CD14-positive monocyte (primary cell): ENCODE results near the gene TBC1D4. TPM values are rescaled to one million over a fixed set of nuclear protein-coding genes. Genes with fewer than 3 reads are reported as not detected.

Experiments used
- DNase-seq, 3 donors: peaks; one replicate each; pipeline ENCODE4 v3.0.0-alpha.2; 2011 to 2022
- H2AFZ ChIP-seq: 2 replicates; pipeline ENCODE4 v1.6.0; 2012; ENCODE audit warnings: mild to moderate bottlenecking, low read depth, low read length, inconsistent platforms; ENCODE audit not compliant: insufficient read depth, poor library complexity, severe bottlenecking
- H3K27ac ChIP-seq, 2 donors: 1 replicate in 1 of 2; 2 replicates in 1 of 2; pipeline ENCODE4 v1.5.1; 2012 to 2013; ENCODE audit warnings: low read length in 2 of 2, control low read depth in 1 of 2, inconsistent platforms in 1 of 2, low read depth in 1 of 2, mild to moderate bottlenecking in 1 of 2
- H3K27me3 ChIP-seq, 2 donors: one replicate each; pipeline versions ENCODE4 v1.6.0 to v1.6.1; 2011 to 2013; ENCODE audit warnings: low read length in 2 of 2; ENCODE audit not compliant: control insufficient read depth in 2 of 2, insufficient read depth in 2 of 2
- H3K36me3 ChIP-seq, 2 donors: replicated peaks in 1 of 2; 1 replicate in 1 of 2; 2 replicates in 1 of 2; pipeline versions ENCODE4 v1.5.1 to v1.6.1; 2012 to 2013; ENCODE audit warnings: low read length in 2 of 2, control low read depth in 1 of 2, inconsistent platforms in 1 of 2, mild to moderate bottlenecking in 1 of 2; ENCODE audit not compliant: insufficient read depth in 2 of 2, control insufficient read depth in 1 of 2
- H3K4me1 ChIP-seq, 2 donors: 1 replicate in 1 of 2; 2 replicates in 1 of 2; pipeline versions ENCODE4 v1.5.1 to v1.6.1; 2012 to 2013; ENCODE audit warnings: low read length in 2 of 2, control low read depth in 1 of 2, inconsistent platforms in 1 of 2, mild to moderate bottlenecking in 1 of 2, moderate library complexity in 1 of 2; ENCODE audit not compliant: insufficient read depth in 2 of 2, control insufficient read depth in 1 of 2
- H3K4me2 ChIP-seq: replicated peaks from 2 replicates; pipeline ENCODE3; 2012; ENCODE audit warnings: low read length, moderate library complexity, mild to moderate bottlenecking; ENCODE audit not compliant: poor library complexity, severe bottlenecking; ENCODE audit errors: extremely low read depth
- H3K4me3 ChIP-seq, 3 experiments: fragments of 200-600 bp in 1 of 3; sonication (generic) in 1 of 3; replicated peaks in 1 of 3; 1 replicate in 2 of 3; 2 replicates in 1 of 3; pipeline ENCODE4 v1.5.1; 2011 to 2013; ENCODE audit warnings: low read length in 3 of 3, mild to moderate bottlenecking in 3 of 3, control low read depth in 2 of 3, low read depth in 2 of 3, inconsistent platforms in 1 of 3, moderate library complexity in 1 of 3
- H3K79me2 ChIP-seq: 2 replicates; pipeline ENCODE4 v1.6.0; 2012; ENCODE audit warnings: mild to moderate bottlenecking, control low read depth, inconsistent platforms, low read length, moderate library complexity; ENCODE audit not compliant: insufficient read depth
- H3K9ac ChIP-seq: 2 replicates; pipeline ENCODE4 v1.6.0; 2017; ENCODE audit warnings: low read length, mild to moderate bottlenecking; ENCODE audit not compliant: insufficient read depth, poor library complexity, severe bottlenecking
- H3K9me3 ChIP-seq, 2 donors: replicated peaks in 1 of 2; 1 replicate in 1 of 2; 2 replicates in 1 of 2; pipeline versions ENCODE4 v1.5.1 to v1.6.1; 2012 to 2013; ENCODE audit warnings: low read length in 2 of 2, control low read depth in 1 of 2; ENCODE audit not compliant: control insufficient read depth in 1 of 2, insufficient read depth in 1 of 2
- H4K20me1 ChIP-seq: 2 replicates; pipeline ENCODE4 v1.6.0; 2012; ENCODE audit warnings: mild to moderate bottlenecking, low read length, control low read depth, moderate library complexity; ENCODE audit not compliant: insufficient read depth
- H3K27ac Mint-ChIP-seq, 7 donors: one replicate each; pipeline ENCODE4 v1.8.0; 2020; ENCODE audit warnings: mild to moderate bottlenecking in 7 of 7, mixed read lengths in 7 of 7, moderate library complexity in 6 of 7, inconsistent platforms in 2 of 7
- H3K27me3 Mint-ChIP-seq, 3 donors: one replicate each; pipeline ENCODE4 v1.8.0; 2021 to 2022; ENCODE audit warnings: low read depth in 3 of 3, mild to moderate bottlenecking in 3 of 3, mixed read lengths in 3 of 3, moderate library complexity in 3 of 3, inconsistent platforms in 1 of 3
- H3K36me3 Mint-ChIP-seq, 2 donors: one replicate each; pipeline ENCODE4 v1.8.0; 2020; ENCODE audit warnings: mixed read lengths in 2 of 2, inconsistent platforms in 1 of 2, mild to moderate bottlenecking in 1 of 2
- H3K4me1 Mint-ChIP-seq: one replicate; pipeline ENCODE4 v1.8.0; 2020; ENCODE audit warnings: mild to moderate bottlenecking, mixed read lengths
- H3K4me3 Mint-ChIP-seq, 2 donors: one replicate each; pipeline ENCODE4 v1.8.0; 2020; ENCODE audit warnings: mild to moderate bottlenecking in 2 of 2, mixed read lengths in 2 of 2, moderate library complexity in 1 of 2
- H3K9me3 Mint-ChIP-seq, 7 donors: one replicate each; pipeline ENCODE4 v1.8.0; 2020 to 2022; ENCODE audit warnings: mixed read lengths in 7 of 7, mild to moderate bottlenecking in 6 of 7, moderate library complexity in 6 of 7, inconsistent platforms in 2 of 7
- WGBS: methylation state at CpG from one replicate; pipeline ENCODE4 v1.1.5; 2013; ENCODE audit warnings: missing lambda C conversion rate; ENCODE audit not compliant: insufficient coverage; 5-methylcytosine and 5-hydroxymethylcytosine counted together
- intact Hi-C, 2 donors: fragments of 100-400 bp; cut with micrococcal nuclease; formaldehyde crosslinking; loops; one replicate each; pipeline versions ENCODE4 v1.15.0 to v1.15.1; 2023
- polyA plus RNA-seq, 3 donors: library from polyadenylated mRNA; depleted of rRNA in 1 of 3; unstranded in 2 of 3; stranded (reverse) in 1 of 3; fragments of 300-500 nt in 2 of 3; fragments of >200 nt in 1 of 3; fragmentation: Illumina TruSeq in 2 of 3; gene quantifications; 1 replicate in 2 of 3; 2 replicates in 1 of 3; pipeline ENCODE4 v1.2.3, GENCODE V29; 2012 to 2021
- TF ChIP-seq, protein P1 (sequence below): fragments of 200-600 bp; IDR thresholded peaks from one replicate; pipeline ENCODE4 v1.8.0; 2022; ENCODE audit warnings: antibody characterized with exemption, mild to moderate bottlenecking

The TBC1D4 gene
- polyA plus RNA-seq, 3 donors: 2.0 to 6.7 (median 2.5) TPM

- no peak overlapping the region for H3K27ac ChIP-seq
- no peaks in the 10 kb centered on the region for H3K9me3 ChIP-seq
- TF ChIP-seq, protein P1, sequence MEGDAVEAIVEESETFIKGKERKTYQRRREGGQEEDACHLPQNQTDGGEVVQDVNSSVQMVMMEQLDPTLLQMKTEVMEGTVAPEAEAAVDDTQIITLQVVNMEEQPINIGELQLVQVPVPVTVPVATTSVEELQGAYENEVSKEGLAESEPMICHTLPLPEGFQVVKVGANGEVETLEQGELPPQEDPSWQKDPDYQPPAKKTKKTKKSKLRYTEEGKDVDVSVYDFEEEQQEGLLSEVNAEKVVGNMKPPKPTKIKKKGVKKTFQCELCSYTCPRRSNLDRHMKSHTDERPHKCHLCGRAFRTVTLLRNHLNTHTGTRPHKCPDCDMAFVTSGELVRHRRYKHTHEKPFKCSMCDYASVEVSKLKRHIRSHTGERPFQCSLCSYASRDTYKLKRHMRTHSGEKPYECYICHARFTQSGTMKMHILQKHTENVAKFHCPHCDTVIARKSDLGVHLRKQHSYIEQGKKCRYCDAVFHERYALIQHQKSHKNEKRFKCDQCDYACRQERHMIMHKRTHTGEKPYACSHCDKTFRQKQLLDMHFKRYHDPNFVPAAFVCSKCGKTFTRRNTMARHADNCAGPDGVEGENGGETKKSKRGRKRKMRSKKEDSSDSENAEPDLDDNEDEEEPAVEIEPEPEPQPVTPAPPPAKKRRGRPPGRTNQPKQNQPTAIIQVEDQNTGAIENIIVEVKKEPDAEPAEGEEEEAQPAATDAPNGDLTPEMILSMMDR: no peak
- DNase-seq: no peak
- H3K36me3 ChIP-seq: no peaks in the 10 kb centered on the region
- Mint-ChIP-seq H3K4me3 (no peak overlapping the region), H3K36me3 (no peaks in the 10 kb centered on the region), H3K27ac (no peak overlapping the region), H3K4me1 (no peaks in the 10 kb centered on the region), H3K9me3 (peaks cover 0 to 5% (median 4%) of the 10 kb centered on the region in 7 donors), H3K27me3 (peaks cover 0 to 8% (median 8%) of the 10 kb centered on the region in 3 donors)
- no peak overlapping the region for H3K9ac ChIP-seq
- no peak overlapping the region for H2AFZ ChIP-seq
- no peaks in the 10 kb centered on the region for H3K79me2 ChIP-seq
- WGBS: 100% methylated on average over 3 of the region's 5 CpGs
- no peaks in the 10 kb centered on the region for H3K4me1 ChIP-seq
- no peak overlapping the region for H3K4me2 ChIP-seq
- H3K4me3 ChIP-seq: no peak overlapping the region
- H3K27me3 ChIP-seq: no peaks in the 10 kb centered on the region
- intact Hi-C loops: no loop called here
- H4K20me1 ChIP-seq: no peaks in the 10 kb centered on the region
Observed at GRCh38 chr13:75495938-75496337, 14.0 kb upstream of the TBC1D4 start.

- Histone ChIP-seq H3K27me3 (no peaks in the 10 kb centered on the region), H3K9ac (no peak overlapping the region), H3K9me3 (no peaks in the 10 kb centered on the region), H3K36me3 (no peaks in the 10 kb centered on the region), H3K4me3 (no peak overlapping the region), H3K4me2 (no peak overlapping the region), H2AFZ (no peak overlapping the region), H4K20me1 (no peaks in the 10 kb centered on the region), H3K79me2 (no peaks in the 10 kb centered on the region), H3K27ac (no peak overlapping the region), H3K4me1 (peaks cover 5 to 11% of the 10 kb centered on the region in 2 donors)
- no peak overlapping the region for H3K27ac Mint-ChIP-seq
- TF ChIP-seq, protein P1: no peak
- H3K9me3 Mint-ChIP-seq: peaks cover 0 to 5% (median 4%) of the 10 kb centered on the region in 7 donors
- H3K36me3 Mint-ChIP-seq: no peaks in the 10 kb centered on the region
- WGBS: 100% methylated on average over 1 of the region's 1 CpG
- H3K4me3 Mint-ChIP-seq: no peak overlapping the region
- DNase-seq: no peak
- intact Hi-C loops: no loop called here
- H3K4me1 Mint-ChIP-seq: peaks cover 8% of the 10 kb centered on the region
- H3K27me3 Mint-ChIP-seq: peaks cover 0 to 8% (median 7%) of the 10 kb centered on the region in 3 donors
Observed at GRCh38 chr13:75494491-75494890, 12.5 kb upstream of the TBC1D4 start.
